Psoas muscle (tissue), 8 donors: ENCODE measurements around the gene SLC25A20. TPM values are rescaled to one million over a fixed set of nuclear protein-coding genes. Genes with fewer than 3 reads are reported as not detected.

ENCODE experiments used
- ATAC-seq, 4 donors: fragments of 200-7000 bp; cut with Tn5 transposase; one replicate each; pipeline ENCODE4 v1.9.1; 2020; ENCODE audit warnings: moderate library complexity in 3 of 4, mild to moderate bottlenecking in 2 of 4
- DNase-seq, 2 donors: peaks; one replicate each; pipeline ENCODE4 v3.0.0-alpha.2; 2020
- H3K27ac ChIP-seq: fragments of 200-600 bp; one replicate; pipeline ENCODE4 v1.8.0; 2022
- H3K27me3 ChIP-seq, 3 donors: fragments of 200-600 bp in 1 of 3; one replicate each; pipeline versions ENCODE4 v1.6.1 to v1.8.0; 2013 to 2022; ENCODE audit warnings: low read length in 2 of 3, mild to moderate bottlenecking in 2 of 3, moderate library complexity in 1 of 3; ENCODE audit not compliant: insufficient read depth in 3 of 3
- H3K36me3 ChIP-seq, 2 donors: fragments of 200-600 bp in 1 of 2; one replicate each; pipeline versions ENCODE4 v1.6.1 to v1.8.0; 2013 to 2022; ENCODE audit warnings: low read depth in 1 of 2, mild to moderate bottlenecking in 1 of 2, moderate library complexity in 1 of 2; ENCODE audit not compliant: insufficient read depth in 1 of 2
- H3K4me1 ChIP-seq: fragments of 200-600 bp; one replicate; pipeline ENCODE4 v1.8.0; 2022
- H3K4me3 ChIP-seq: fragments of 200-600 bp; one replicate; pipeline ENCODE4 v1.8.0; 2022; ENCODE audit warnings: mild to moderate bottlenecking
- H3K9me3 ChIP-seq: fragments of 200-600 bp; one replicate; pipeline ENCODE4 v1.8.0; 2022
- WGBS, 3 donors: extraction: QIAGEN DNeasy Blood & Tissue Kit; methylation state at CpG; one replicate each; pipeline versions ENCODE4 v1.1.6 to v1.1.7; 2013; 5-methylcytosine and 5-hydroxymethylcytosine counted together
- intact Hi-C, 2 donors: fragments of 100-400 bp; cut with DNase I; formaldehyde crosslinking; loops; one replicate each; pipeline versions ENCODE4 v1.11.0 to v1.14.2; 2022
- polyA plus RNA-seq, 3 donors: library from polyadenylated mRNA; stranded (reverse); fragments of 200-250 nt; gene quantifications; one replicate each; pipeline ENCODE4 v1.2.3, GENCODE V29; 2013
- total RNA-seq, 4 donors: library from RNA; stranded (reverse); fragmentation: NEBNext Ultra II Directional in 2 of 4; extraction: Animal tissue kit (Norgen Biotek cat#: 25700) in 2 of 4; gene quantifications; one replicate each; pipeline versions ENCODE4 v1.2.1 to v1.2.4, GENCODE V29; 2021 to 2023
- TF ChIP-seq, protein P1 (sequence below): fragments of 200-600 bp; IDR thresholded peaks from one replicate; pipeline ENCODE4 v1.8.0; 2022; ENCODE audit warnings: antibody characterized with exemption
- donor health status: healthy with polysubstance abuse.
- donor health status: DM: no; HTN: no; CAD: no; lungs with moderate emphysema.
- donor health status: Bipolar disorder and iron deficiency.
- donor health status: healthy.
- donor health status: DM: yes; HTN: yes; CAD: no.
- donor health status: DM: no; HTN: no; CAD: no.
- donor health status: DM: no; HTN: no; CAD: no.
- donor health status: DM: yes; HTN: yes; CAD: no.

Gene SLC25A20
- total and polyA plus RNA-seq, 7 donors, result 31.3 to 94.8 (median 48.5) TPM

DNA sequence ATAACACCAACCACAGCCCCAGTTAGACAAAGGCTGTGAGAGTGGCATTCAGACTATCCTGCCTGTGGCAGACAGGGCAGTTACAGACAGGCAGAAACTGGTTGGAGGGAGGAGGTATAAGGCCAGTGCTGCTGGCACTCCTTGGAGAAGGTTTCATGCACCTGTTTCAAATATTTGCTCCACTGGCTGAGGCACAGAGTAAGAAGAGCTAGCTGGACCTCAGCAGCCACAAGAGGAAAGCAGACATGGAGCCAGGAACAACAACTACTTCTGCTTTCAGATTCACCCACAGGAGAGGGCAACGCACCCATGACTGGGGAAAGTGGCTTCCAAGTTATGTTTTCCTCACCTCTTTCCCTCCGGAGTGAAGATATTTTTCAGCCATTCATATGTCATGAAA is 39.5 kb downstream of the SLC25A20 start:
- peak overlapping the region; percentile 16 for H3K4me3 ChIP-seq
- intact Hi-C loops, result loop anchor here in 1 of 2 donors (5.0 kb wide), 1 partner anchor 58 kb away; the partner anchor contains the start of gene ARIH2
- DNase-seq (peak in 1 of 2 donors; percentile 45), ATAC-seq (peak; percentile 91 to 97 (median 93))
- peaks cover 37% of the 10 kb centered on the region for H3K4me1 ChIP-seq
- 25 to 37% (median 28%) methylated on average over 2 of the region's 2 CpGs for WGBS, 3 donors
- no peaks in the 10 kb centered on the region for H3K9me3 ChIP-seq
- H3K27ac ChIP-seq, result peak overlapping the region; percentile 82
- TF ChIP-seq, protein P1, sequence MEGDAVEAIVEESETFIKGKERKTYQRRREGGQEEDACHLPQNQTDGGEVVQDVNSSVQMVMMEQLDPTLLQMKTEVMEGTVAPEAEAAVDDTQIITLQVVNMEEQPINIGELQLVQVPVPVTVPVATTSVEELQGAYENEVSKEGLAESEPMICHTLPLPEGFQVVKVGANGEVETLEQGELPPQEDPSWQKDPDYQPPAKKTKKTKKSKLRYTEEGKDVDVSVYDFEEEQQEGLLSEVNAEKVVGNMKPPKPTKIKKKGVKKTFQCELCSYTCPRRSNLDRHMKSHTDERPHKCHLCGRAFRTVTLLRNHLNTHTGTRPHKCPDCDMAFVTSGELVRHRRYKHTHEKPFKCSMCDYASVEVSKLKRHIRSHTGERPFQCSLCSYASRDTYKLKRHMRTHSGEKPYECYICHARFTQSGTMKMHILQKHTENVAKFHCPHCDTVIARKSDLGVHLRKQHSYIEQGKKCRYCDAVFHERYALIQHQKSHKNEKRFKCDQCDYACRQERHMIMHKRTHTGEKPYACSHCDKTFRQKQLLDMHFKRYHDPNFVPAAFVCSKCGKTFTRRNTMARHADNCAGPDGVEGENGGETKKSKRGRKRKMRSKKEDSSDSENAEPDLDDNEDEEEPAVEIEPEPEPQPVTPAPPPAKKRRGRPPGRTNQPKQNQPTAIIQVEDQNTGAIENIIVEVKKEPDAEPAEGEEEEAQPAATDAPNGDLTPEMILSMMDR, result no peak
- H3K27me3 ChIP-seq, result no peaks in the 10 kb centered on the region
- peaks cover 0 to 49% of the 10 kb centered on the region in 2 donors for H3K36me3 ChIP-seq

DNA sequence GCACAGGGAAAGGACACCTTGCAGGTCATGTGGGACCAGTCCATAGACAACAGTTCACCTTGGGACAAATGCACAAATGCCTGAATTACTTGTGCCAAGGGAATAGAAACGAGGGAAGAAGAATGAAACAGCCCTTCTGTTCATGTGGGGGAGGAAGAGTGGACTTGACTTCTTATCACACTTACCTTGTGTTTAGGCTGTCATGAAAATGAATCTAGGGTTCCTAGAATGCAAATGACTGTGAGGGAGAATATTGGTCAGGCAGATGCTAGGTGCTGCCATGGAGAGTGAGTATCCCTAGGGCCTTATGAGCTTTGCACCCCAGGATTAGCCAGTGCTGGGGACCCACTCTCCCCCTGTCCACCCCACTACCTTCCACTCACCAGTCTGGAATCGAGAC is 40.0 kb downstream of the SLC25A20 start:
- TF ChIP-seq, protein P1, result no peak
- peaks cover 42% of the 10 kb centered on the region for H3K4me1 ChIP-seq
- H3K27me3 ChIP-seq, result no peaks in the 10 kb centered on the region
- H3K36me3 ChIP-seq, result peaks cover 0 to 49% of the 10 kb centered on the region in 2 donors
- intact Hi-C loops, result loop anchor here in 1 of 2 donors (5.0 kb wide), 1 partner anchor 59 kb away; the partner anchor contains the start of gene ARIH2
- DNase-seq (no peak), ATAC-seq (no peak)
- H3K4me3 ChIP-seq, result no peak overlapping the region
- peak overlapping the region; percentile 82 for H3K27ac ChIP-seq
- no peaks in the 10 kb centered on the region for H3K9me3 ChIP-seq
- WGBS, 3 donors, result 35 to 55% (median 37%) methylated on average over 2 of the region's 2 CpGs

DNA sequence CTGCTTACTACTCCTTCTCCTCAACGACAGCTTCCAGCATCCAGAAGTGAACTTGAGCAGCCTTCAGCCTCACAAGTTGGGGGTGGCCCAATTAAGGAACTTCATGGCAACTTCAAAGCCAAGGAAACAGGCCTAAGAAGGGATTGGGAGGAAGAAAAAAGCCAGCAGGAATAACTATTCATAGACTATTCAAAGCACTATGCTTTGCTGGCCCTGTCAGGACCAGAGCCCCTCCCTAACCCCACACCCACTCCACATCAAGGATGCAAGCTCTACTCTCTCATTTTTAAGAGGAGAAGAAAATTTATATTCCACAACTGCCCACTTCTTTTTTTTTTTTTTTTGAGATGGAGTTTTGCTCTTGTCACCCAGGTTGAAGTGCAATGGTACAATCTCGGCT is 41.0 kb downstream of the SLC25A20 start:
- DNase-seq (peak in 1 of 2 donors; percentile 2), ATAC-seq (no peak)
- 52 to 61% (median 58%) methylated on average over 2 of the region's 2 CpGs for WGBS, 3 donors
- TF ChIP-seq, protein P1, result no peak
- intact Hi-C loops, result loop anchor here in 1 of 2 donors (5.0 kb wide), 1 partner anchor 60 kb away; the partner anchor contains the start of gene ARIH2
- peak overlapping the region; percentile 82 for H3K27ac ChIP-seq
- H3K9me3 ChIP-seq, result no peaks in the 10 kb centered on the region
- H3K27me3 ChIP-seq, result no peaks in the 10 kb centered on the region
- H3K4me3 ChIP-seq, result no peak overlapping the region
- H3K36me3 ChIP-seq, result peaks cover 0 to 49% of the 10 kb centered on the region in 2 donors
- H3K4me1 ChIP-seq, result peaks cover 45% of the 10 kb centered on the region

DNA sequence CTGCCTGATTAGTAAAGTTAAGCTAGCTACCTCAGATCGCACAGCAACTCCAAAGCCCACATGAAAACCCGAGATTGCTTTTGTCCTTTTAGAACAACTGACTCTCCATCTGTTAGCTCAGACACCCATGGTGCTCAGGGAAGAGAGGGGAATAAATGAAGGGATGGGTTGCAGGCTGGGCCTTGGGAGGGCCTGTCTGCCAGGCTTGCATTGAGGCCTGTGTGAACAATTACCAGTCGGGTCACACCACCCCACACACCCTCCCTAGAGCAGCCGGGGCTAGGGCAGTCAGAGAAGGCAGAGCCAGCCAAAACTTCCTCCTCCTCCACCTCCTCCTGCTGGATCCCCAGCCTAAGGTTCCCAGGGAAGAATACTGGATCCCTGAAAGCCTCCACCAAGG is 42.2 kb downstream of the SLC25A20 start:
- no peaks in the 10 kb centered on the region for H3K9me3 ChIP-seq
- H3K27me3 ChIP-seq, result no peaks in the 10 kb centered on the region
- intact Hi-C loops, result loop anchor here in 1 of 2 donors (5.0 kb wide), 1 partner anchor 61 kb away; the partner anchor contains the start of gene ARIH2
- no peak overlapping the region for H3K4me3 ChIP-seq
- 35 to 45% (median 44%) methylated on average over 4 of the region's 4 CpGs for WGBS, 3 donors
- TF ChIP-seq, protein P1, result no peak
- ATAC-seq (no peak), DNase-seq (peak in 1 of 2 donors; percentile 22)
- peaks cover 45% of the 10 kb centered on the region for H3K4me1 ChIP-seq
- H3K27ac ChIP-seq, result no peak overlapping the region
- H3K36me3 ChIP-seq, result peaks cover 0 to 38% of the 10 kb centered on the region in 2 donors
